Stimulated activated CD4-positive, alpha-beta T cell treated with anti-CD3 and anti-CD28 coated beads, Interleukin-2, amount 100 ng/mL, for 4 hours (primary cell): ENCODE data around the gene OR4D11.
"Not testable (repeated sequence)": the region's sequence is repeated elsewhere in the genome, so short reads cannot be mapped to it uniquely, and the experiment has no call there.

Experiments
- DNase-seq: peaks from one replicate; pipeline ENCODE4 v3.0.0-alpha.2; 2020; ENCODE audit warnings: low read depth

The OR4D11 gene

GRCh38 chr11:59503276-59503675 is at the start of gene OR4D11:
Gene OR4D11, plus strand, starts transcription at chr11:59503576. Its CDS starts 0 bp downstream, at chr11:59503576.
- no peak for DNase-seq

GRCh38 chr11:59456661-59457060 is 46.7 kb upstream of the OR4D11 start, which contains the start of gene OR4D6:
Gene OR4D6, plus strand, starts transcription at chr11:59456961. Its CDS starts 0 bp downstream, at chr11:59456961.
- no peak for DNase-seq

GRCh38 chr11:59459916-59460315 is 43.5 kb upstream of the OR4D11 start:
- DNase-seq = no peak

- no peak for DNase-seq
Observed at GRCh38 chr11:59463190-59463641, 40.2 kb upstream of the OR4D11 start.

- DNase-seq = no peak
Observed at GRCh38 chr11:59473015-59473414, 30.4 kb upstream of the OR4D11 start, which contains the start of gene OR4D10. Gene OR4D10, plus strand, starts transcription at chr11:59473315. Its CDS starts 4,115 bp downstream, at chr11:59477430.

GRCh38 chr11:59475176-59475575 is 28.2 kb upstream of the OR4D11 start:
- no peak for DNase-seq

- no peak for DNase-seq
Observed at GRCh38 chr11:59479906-59480305, 23.5 kb upstream of the OR4D11 start.

GRCh38 chr11:59480359-59480758 is 23.0 kb upstream of the OR4D11 start:
- no peak for DNase-seq

GRCh38 chr11:59501931-59502330 is 1.4 kb upstream of the OR4D11 start:
- DNase-seq = no peak

GRCh38 chr11:59510941-59511589 is 7.7 kb downstream of the OR4D11 start, which contains the start of gene OR4D9:
Gene OR4D9, plus strand, starts transcription at chr11:59511539. Its CDS starts 3,374 bp downstream, at chr11:59514913.
- DNase-seq = no peak

- no peak for DNase-seq
Observed at GRCh38 chr11:59511675-59512074, 8.3 kb downstream of the OR4D11 start.

GRCh38 chr11:59520139-59520538 is 16.8 kb downstream of the OR4D11 start:
- not testable (repeated sequence) for DNase-seq

GRCh38 chr11:59520741-59521140 is 17.4 kb downstream of the OR4D11 start:
- DNase-seq = no peak

- DNase-seq = no peak
Observed at GRCh38 chr11:59523541-59523940, 20.2 kb downstream of the OR4D11 start.

GRCh38 chr11:59528711-59529110 is 25.3 kb downstream of the OR4D11 start:
- no peak for DNase-seq

- DNase-seq = no peak
Observed at GRCh38 chr11:59532620-59533019, 29.2 kb downstream of the OR4D11 start.

GRCh38 chr11:59534676-59535075 is 31.3 kb downstream of the OR4D11 start:
- DNase-seq = no peak

GRCh38 chr11:59542142-59542810 is 38.9 kb downstream of the OR4D11 start:
- DNase-seq = no peak

- not testable (repeated sequence) for DNase-seq
Observed at GRCh38 chr11:59543713-59544112, 40.3 kb downstream of the OR4D11 start.

GRCh38 chr11:59544869-59545178 is 41.4 kb downstream of the OR4D11 start:
- no peak for DNase-seq

- DNase-seq = no peak
Observed at GRCh38 chr11:59545179-59546020, 42.0 kb downstream of the OR4D11 start.

- DNase-seq = not testable (repeated sequence)
Observed at GRCh38 chr11:59547605-59548308, 44.4 kb downstream of the OR4D11 start.
